HG03558 (cell line): Measurements from ENCODE around the gene DLG1.

ENCODE experiments used
- ATAC-seq: cut with Tn5 transposase; IDR thresholded peaks from one replicate; pipeline ENCODE4 v1.9.1; 2021; ENCODE audit warnings: moderate number of reproducible peaks; ENCODE audit not compliant: unreplicated experiment; ENCODE audit errors: extremely low read depth

Gene DLG1

GRCh38 chr3:197298341-197298944 is at the start of gene DLG1:
Gene DLG1, minus strand, starts transcription at chr3:197298612. Its CDS starts 1,408 bp downstream, at chr3:197297204.
- ATAC-seq: peak; percentile 25

GRCh38 chr3:197348014-197348413 is 49.6 kb upstream of the DLG1 start:
- no peak for ATAC-seq

- ATAC-seq: no peak
Observed at GRCh38 chr3:197345390-197345789, 47.0 kb upstream of the DLG1 start.

GRCh38 chr3:197344582-197345318 is 46.3 kb upstream of the DLG1 start:
- no peak for ATAC-seq

GRCh38 chr3:197343656-197344408 is 45.4 kb upstream of the DLG1 start:
- no peak for ATAC-seq

- no peak for ATAC-seq
Observed at GRCh38 chr3:197343111-197343510, 44.7 kb upstream of the DLG1 start.

GRCh38 chr3:197340521-197340871 is 42.1 kb upstream of the DLG1 start:
- ATAC-seq: no peak

- ATAC-seq: no peak
Observed at GRCh38 chr3:197339841-197340520, 41.6 kb upstream of the DLG1 start.

- no peak for ATAC-seq
Observed at GRCh38 chr3:197338586-197338985, 40.2 kb upstream of the DLG1 start.

- no peak for ATAC-seq
Observed at GRCh38 chr3:197337656-197338055, 39.2 kb upstream of the DLG1 start.

- no peak for ATAC-seq
Observed at GRCh38 chr3:197337214-197337613, 38.8 kb upstream of the DLG1 start.

GRCh38 chr3:197336348-197336747 is 37.9 kb upstream of the DLG1 start:
- no peak for ATAC-seq

- ATAC-seq: no peak
Observed at GRCh38 chr3:197335428-197336132, 37.2 kb upstream of the DLG1 start.

GRCh38 chr3:197333901-197334639 is 35.7 kb upstream of the DLG1 start:
- ATAC-seq: no peak

- no peak for ATAC-seq
Observed at GRCh38 chr3:197331131-197331530, 32.7 kb upstream of the DLG1 start.

GRCh38 chr3:197329382-197329781 is 31.0 kb upstream of the DLG1 start:
- ATAC-seq: no peak

- no peak for ATAC-seq
Observed at GRCh38 chr3:197328198-197328597, 29.8 kb upstream of the DLG1 start.

- ATAC-seq: no peak
Observed at GRCh38 chr3:197327701-197328100, 29.3 kb upstream of the DLG1 start.

- no peak for ATAC-seq
Observed at GRCh38 chr3:197325773-197326172, 27.4 kb upstream of the DLG1 start.

- no peak for ATAC-seq
Observed at GRCh38 chr3:197322149-197322548, 23.7 kb upstream of the DLG1 start.
